NB4 (cell line): ENCODE measurements around the gene WTIP.

ENCODE experiments used
- DNase-seq: peaks from one replicate; pipeline ENCODE4 v3.0.0; 2010; ENCODE audit warnings: low read depth
- H3K4me3 ChIP-seq: one replicate; pipeline ENCODE4 v1.5.1; 2011; ENCODE audit warnings: mild to moderate bottlenecking, low read depth, low read length, moderate library complexity
- MAX ChIP-seq: IDR thresholded peaks from 2 replicates; pipeline ENCODE4 v1.6.1; 2011; ENCODE audit warnings: low read depth, low read length
- MYC ChIP-seq: IDR thresholded peaks from 2 replicates; pipeline ENCODE4 v1.6.1; 2011; ENCODE audit warnings: low read depth, low read length
- POLR2A ChIP-seq: IDR thresholded peaks from 2 replicates; pipeline ENCODE4 v1.6.1; 2011; ENCODE audit warnings: mild to moderate bottlenecking; ENCODE audit not compliant: insufficient read length; ENCODE audit errors: extremely low read depth
- TF ChIP-seq, protein P1 (sequence below): IDR thresholded peaks from one replicate; pipeline ENCODE4 v1.5.1; 2012; ENCODE audit warnings: low read depth, low read length

The WTIP gene

DNA sequence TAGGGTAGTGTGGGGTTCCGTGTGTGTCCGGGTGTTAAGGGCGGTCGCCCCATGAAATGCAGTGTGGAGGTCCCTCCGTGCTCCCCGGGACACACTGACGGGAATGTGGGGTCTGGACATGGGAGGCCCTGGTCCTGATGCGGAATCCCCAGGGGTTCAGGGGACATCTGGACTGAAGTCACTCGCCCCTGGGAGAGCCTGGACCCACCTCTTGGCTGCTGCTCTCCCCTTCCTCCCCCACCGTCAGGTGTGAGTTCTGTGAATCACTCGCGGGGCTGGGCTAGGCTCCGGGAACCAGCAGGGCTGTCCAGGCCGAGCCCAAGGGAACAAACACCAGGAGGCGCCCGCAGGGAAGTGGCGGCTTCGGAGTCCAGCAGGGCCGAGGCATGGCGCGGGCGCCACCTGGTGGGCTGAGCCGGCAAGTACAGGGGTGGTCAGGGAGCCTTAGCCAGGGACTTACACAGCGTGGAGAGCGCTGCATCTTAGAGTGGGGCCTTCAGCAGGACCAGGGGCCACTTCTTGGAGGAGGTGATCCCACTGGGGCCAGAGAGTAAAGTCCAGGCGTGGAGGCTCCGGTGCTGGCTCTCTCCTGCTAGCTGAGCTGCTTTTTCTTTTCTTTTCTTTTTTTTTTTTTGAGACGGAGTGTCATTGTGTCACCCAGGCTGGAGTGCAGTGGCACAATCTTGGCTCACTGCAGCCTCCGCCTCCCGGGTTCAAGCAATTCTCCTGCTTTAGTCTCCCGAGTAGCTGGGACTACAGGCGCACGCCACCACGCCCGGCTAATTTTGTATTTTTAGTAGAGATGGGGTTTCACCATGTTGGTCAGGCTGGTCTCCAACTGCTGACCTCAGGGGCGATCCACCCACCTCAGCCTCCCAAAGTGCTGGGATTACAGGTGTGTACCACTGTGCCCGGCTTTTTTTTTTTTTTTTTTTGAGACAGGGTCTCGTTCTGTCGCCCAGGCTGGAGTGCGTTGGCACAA, 20.1 kb downstream of the WTIP start:
- H3K4me3 ChIP-seq: no peak overlapping the region
- TF ChIP-seq, protein P1, sequence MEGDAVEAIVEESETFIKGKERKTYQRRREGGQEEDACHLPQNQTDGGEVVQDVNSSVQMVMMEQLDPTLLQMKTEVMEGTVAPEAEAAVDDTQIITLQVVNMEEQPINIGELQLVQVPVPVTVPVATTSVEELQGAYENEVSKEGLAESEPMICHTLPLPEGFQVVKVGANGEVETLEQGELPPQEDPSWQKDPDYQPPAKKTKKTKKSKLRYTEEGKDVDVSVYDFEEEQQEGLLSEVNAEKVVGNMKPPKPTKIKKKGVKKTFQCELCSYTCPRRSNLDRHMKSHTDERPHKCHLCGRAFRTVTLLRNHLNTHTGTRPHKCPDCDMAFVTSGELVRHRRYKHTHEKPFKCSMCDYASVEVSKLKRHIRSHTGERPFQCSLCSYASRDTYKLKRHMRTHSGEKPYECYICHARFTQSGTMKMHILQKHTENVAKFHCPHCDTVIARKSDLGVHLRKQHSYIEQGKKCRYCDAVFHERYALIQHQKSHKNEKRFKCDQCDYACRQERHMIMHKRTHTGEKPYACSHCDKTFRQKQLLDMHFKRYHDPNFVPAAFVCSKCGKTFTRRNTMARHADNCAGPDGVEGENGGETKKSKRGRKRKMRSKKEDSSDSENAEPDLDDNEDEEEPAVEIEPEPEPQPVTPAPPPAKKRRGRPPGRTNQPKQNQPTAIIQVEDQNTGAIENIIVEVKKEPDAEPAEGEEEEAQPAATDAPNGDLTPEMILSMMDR: peak; percentile 91
- no peak for TF ChIP-seq POLR2A
- no peak for TF ChIP-seq MAX
- no peak for TF ChIP-seq MYC

GRCh38 chr19:34502582-34503411, 21.2 kb downstream of the WTIP start:
- no peak overlapping the region for H3K4me3 ChIP-seq
- no peak for TF ChIP-seq POLR2A
- TF ChIP-seq MAX: no peak
- TF ChIP-seq MYC: no peak
- TF ChIP-seq, protein P1: no peak
- DNase-seq: peak; percentile 8

More for the DNA sequence above, 20.1 kb downstream of the WTIP start:
- peak; percentile 81 for DNase-seq

DNA sequence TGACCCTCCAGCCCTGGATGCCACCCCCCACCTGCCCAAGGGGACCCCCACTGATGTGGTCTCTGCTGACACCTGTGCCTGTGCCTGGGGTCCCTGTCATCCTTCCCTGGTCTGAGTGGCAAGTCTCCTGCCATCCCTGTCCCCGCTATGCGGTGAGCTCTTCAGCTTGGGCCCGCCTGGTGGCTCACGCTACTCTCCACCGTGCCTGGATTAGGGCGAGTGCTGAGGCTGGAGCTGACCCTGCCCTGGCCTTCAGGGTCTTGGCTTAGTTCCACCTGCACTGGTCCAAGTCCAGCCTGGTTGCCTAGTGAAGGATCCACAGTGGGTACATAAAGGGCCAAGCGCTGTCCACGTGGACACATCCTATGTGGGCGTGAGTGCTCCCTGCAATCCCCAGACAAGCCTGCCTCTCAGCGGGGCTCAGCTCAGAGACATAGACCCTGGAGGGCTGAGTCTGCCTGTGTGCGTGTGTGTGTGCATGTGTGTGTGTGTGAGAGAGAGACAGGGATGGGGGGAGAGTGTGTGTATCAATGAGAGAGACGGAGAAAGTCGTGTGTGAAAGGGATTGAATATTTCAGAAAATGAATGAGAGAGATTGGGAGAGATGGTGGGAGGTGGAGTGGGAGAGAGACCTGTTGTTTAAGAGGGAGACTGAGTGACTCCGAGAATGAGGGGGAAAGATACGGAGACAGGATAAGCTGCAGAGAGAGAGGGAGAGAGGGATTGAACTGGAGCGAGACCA, 22.1 kb downstream of the WTIP start:
- no peak for TF ChIP-seq MAX
- no peak overlapping the region for H3K4me3 ChIP-seq
- DNase-seq: no peak

DNA sequence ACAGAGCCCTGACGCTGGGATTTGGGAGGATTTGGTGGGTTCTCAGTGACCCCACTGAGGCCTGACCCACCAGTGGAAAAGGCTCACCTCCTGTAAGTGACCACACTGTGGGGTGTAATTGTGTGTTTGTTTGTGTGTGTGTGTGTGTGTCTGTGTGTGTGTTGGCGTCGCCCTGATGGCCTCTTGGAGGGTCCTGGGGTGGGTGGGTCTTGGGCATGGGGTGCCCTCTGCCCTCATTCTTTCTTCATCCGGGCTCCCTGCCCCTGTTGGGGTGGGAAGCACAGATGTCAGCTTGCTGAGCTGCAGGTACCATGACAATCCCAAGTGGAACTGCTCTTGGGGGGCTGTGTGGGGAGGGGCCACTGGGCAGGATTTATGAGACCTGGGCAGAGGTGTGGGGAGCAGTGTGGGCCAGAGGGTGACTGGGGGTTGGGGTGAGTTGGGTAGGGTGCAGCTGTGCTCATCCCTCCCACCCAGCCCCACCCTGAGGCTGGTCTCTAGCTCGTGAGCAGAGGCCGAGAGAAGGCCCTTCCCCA, 22.8 kb downstream of the WTIP start:
- no peak for DNase-seq
- H3K4me3 ChIP-seq: no peak overlapping the region
- TF ChIP-seq MAX (no peak), MYC (no peak), POLR2A (no peak)
- TF ChIP-seq, protein P1: no peak

DNA sequence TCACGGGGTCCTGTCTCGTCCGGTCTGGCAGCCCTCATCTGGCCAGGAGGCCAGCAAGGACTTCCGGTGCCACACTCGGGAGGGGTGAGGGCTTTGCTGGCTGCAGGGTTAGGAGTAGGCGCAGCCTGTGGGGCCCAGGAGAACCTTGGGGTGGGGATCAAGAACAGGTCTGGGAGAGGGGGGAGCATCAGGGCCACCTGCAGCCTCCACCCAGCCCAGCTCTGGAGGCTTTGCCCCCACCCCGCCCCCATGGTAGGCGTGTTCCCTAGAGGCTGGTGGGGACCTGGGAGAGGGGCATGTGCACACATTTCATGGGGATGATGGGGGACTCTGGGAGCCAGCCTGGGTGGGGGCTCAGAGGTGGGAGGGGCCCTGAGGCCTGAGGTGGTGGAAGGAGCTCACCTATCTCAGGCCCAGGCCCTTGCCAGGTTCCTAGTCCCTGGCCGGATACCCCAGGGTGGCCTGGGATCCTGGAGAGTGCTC, 23.3 kb downstream of the WTIP start:
- no peak overlapping the region for H3K4me3 ChIP-seq
- no peak for DNase-seq
- TF ChIP-seq, protein P1: no peak
- no peak for TF ChIP-seq POLR2A
- TF ChIP-seq MAX: no peak
- TF ChIP-seq MYC: no peak
